ENCODE data around the gene DAAM2.

The DAAM2 gene

GRCh38 chr6:39881851-39882530, 89.8 kb downstream of the DAAM2 start:
- in situ Hi-C loops (cut with MboI; ENCODE audit: low sequenced_read_pairs) = loop anchor here (25.0 kb wide), 1 partner anchor 520 kb away; no protein-coding TSS in a partner anchor

DNA sequence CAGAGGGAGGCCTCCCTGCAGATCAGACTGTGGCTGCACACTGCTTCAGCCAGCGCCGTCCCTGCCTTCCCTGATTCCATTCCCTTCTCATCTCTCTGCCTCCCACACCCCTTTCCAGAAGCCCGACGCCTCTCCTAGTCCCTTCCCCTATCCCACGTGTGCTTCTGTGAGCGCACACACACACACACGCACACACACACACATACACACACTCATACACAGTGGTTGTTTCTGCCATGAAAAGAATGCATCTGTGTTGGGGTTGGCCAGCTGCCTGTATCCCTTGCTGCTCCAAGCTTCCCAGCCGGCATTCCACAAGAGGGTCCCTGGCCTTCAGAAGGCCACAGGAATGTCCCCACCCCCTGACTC, 90.3 kb downstream of the DAAM2 start:
- in situ Hi-C loops (cut with MboI; ENCODE audit: low sequenced_read_pairs) = loop anchor here (25.0 kb wide), 1 partner anchor 520 kb away; no protein-coding TSS in a partner anchor

DNA sequence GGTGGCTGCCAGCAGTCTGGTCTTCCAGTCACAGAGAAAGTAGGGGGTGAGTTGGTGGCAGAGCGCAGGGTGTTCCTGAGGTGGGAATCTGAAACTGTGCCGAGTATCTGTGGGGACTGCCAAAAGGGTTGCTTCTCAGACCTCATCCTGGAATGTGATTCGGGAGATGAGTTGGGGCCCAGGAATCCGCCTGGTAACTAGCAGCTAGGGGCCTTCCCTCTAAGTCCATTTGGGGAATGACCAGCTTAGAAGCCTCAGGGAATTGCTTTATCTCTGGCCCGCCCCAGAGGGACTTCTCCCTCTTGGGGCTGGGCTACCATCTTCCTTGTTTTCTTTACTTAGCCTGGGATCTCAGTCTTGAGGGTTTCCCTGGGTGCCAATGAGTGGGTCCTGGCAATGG, 92.5 kb downstream of the DAAM2 start:
- in situ Hi-C loops (cut with MboI; ENCODE audit: low sequenced_read_pairs) = loop anchor here (25.0 kb wide), 1 partner anchor 522 kb away; no protein-coding TSS in a partner anchor

- in situ Hi-C loops (cut with MboI; ENCODE audit: low sequenced_read_pairs) = loop anchor here (25.0 kb wide), 1 partner anchor 523 kb away; no protein-coding TSS in a partner anchor
These were observed 93.5 kb downstream of the DAAM2 start for GRCh38 chr6:39885691-39886090.

DNA sequence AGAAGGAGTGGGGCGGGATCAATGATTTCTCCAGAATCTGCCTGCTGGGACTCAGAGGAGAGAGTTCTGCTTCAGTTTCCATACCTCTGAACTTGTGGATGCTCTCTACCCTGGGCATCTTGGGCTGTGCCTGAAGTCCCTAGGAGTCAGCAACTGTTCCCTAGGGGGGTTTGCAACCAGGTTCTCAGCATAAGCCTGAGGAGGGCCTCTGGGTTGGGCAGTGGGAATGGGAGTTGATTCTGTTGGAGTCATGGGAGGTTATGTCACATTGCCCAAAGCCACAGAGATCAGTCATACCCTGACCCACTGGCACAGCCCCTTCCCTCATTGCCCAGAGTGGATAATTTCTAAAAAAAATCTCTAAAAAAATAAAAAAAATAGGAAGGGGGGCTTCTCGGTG, 94.7 kb downstream of the DAAM2 start:
- in situ Hi-C loops (cut with MboI; ENCODE audit: low sequenced_read_pairs) = loop anchor here (25.0 kb wide), 1 partner anchor 525 kb away; no protein-coding TSS in a partner anchor

- in situ Hi-C loops (cut with MboI; ENCODE audit: low sequenced_read_pairs) = loop anchor here (25.0 kb wide), 1 partner anchor 526 kb away; no protein-coding TSS in a partner anchor
These were observed 95.7 kb downstream of the DAAM2 start for GRCh38 chr6:39887692-39888450.

DNA sequence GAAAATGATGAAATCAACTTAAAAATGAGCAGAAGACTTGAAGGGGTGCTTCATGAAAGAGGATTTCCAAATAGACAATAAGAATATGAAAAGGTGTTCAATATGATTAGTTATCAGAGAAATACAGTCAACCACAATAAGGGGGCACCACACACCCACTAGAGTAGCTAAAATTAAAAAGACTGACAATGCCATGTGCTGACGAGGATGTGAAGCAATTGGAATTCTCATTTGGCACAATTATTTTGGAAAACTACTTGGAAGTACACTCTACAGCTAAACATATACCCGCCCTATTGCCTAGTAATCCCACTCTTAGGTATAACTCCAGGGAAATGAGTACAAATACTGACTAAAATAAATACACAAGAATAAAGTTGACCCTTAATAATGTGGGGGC, 97.1 kb downstream of the DAAM2 start:
- in situ Hi-C loops (cut with MboI; ENCODE audit: low sequenced_read_pairs) = loop anchor here (25.0 kb wide), 1 partner anchor 527 kb away; no protein-coding TSS in a partner anchor

GRCh38 chr6:39891353-39891752, 99.2 kb downstream of the DAAM2 start:
- in situ Hi-C loops (cut with MboI; ENCODE audit: low sequenced_read_pairs) = loop anchor here (25.0 kb wide), 1 partner anchor 529 kb away; no protein-coding TSS in a partner anchor

- in situ Hi-C loops (cut with MboI; ENCODE audit: low sequenced_read_pairs) = loop anchor here (25.0 kb wide), 1 partner anchor 530 kb away; no protein-coding TSS in a partner anchor
These were observed 99.8 kb downstream of the DAAM2 start for GRCh38 chr6:39891976-39892375.

DNA sequence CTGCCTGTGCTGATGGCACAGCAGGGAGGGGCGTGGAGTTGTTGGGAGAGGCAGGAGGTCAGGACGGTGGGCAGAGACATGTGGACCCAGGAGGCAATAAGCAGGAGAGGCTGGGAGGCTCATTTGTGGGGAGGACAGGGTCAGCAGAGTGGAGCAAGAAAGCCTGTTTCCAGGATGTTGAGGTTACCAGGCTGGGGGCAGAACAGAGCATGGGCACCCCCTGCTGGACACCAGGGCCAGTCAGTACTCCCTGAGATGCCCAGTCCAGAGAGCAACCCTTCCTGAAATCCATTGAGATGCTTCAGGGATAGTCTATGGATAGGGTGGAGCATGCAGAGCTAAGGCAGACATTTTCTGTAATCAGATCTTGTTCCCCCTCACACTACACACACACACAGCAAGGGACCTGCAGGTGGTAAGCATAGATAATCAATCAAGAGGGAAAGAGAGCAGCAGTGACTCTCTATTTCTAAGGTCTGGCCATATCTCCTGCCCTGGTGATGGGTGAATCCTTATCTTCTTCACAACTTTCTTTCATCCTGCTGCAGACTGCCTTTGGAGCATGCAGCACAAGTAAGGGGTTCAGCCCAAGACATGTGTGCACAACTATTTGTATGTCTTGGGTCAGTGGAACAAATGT, 100.4 kb downstream of the DAAM2 start:
- in situ Hi-C loops (cut with MboI; ENCODE audit: low sequenced_read_pairs) = loop anchor here (25.0 kb wide), 1 partner anchor 530 kb away; no protein-coding TSS in a partner anchor

DNA sequence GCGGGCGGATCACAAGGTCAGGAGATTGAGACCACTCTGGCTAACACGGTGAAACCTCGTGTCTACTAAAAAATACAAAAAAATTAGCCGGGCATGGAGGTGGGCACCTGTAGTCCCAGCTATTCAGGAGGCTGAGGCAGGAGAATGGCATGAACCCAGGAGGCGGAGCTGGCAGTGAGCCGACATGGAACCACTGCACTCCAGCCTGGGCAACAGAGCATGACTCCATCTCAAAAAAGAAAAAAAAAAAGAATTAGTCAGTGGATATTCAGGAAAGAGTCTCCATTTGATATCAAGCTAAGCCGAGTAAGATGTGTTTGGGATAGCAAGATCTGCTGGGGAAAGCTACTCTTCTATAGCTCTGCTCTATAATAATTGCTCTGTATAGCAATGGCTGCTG, 101.1 kb downstream of the DAAM2 start:
- in situ Hi-C loops (cut with MboI; ENCODE audit: low sequenced_read_pairs) = loop anchor here (25.0 kb wide), 1 partner anchor 531 kb away; no protein-coding TSS in a partner anchor

DNA sequence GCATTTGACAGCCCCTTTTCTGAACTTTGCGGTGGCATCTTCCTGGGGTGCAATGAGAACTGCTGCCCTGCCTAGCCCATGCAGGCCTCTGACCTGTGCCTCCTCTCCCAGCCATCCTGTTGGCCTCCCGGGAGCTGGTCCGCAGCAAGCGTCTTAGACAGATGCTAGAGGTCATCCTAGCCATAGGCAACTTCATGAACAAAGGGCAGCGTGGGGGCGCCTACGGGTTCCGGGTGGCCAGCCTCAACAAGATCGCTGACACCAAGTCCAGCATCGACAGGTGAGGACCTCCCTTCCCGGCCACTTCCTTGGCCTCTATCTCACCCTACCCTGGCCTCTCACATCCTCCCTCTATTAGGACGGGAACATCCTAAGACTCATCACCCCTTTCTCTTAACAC, 104.5 kb downstream of the DAAM2 start:
- in situ Hi-C loops (cut with MboI; ENCODE audit: low sequenced_read_pairs) = loop anchor here (25.0 kb wide), 1 partner anchor 534 kb away; no protein-coding TSS in a partner anchor

- in situ Hi-C loops (cut with MboI; ENCODE audit: low sequenced_read_pairs) = loop anchor here (25.0 kb wide), 1 partner anchor 535 kb away; no protein-coding TSS in a partner anchor
These were observed 105.5 kb downstream of the DAAM2 start for GRCh38 chr6:39897698-39898097.

GRCh38 chr6:39898625-39899024, 106.4 kb downstream of the DAAM2 start:
- in situ Hi-C loops (cut with MboI; ENCODE audit: low sequenced_read_pairs) = loop anchor here (25.0 kb wide), 1 partner anchor 536 kb away; no protein-coding TSS in a partner anchor

- in situ Hi-C loops (cut with MboI; ENCODE audit: low sequenced_read_pairs) = loop anchor here (25.0 kb wide), 1 partner anchor 537 kb away; no protein-coding TSS in a partner anchor
These were observed 107.5 kb downstream of the DAAM2 start for GRCh38 chr6:39899554-39900295.

DNA sequence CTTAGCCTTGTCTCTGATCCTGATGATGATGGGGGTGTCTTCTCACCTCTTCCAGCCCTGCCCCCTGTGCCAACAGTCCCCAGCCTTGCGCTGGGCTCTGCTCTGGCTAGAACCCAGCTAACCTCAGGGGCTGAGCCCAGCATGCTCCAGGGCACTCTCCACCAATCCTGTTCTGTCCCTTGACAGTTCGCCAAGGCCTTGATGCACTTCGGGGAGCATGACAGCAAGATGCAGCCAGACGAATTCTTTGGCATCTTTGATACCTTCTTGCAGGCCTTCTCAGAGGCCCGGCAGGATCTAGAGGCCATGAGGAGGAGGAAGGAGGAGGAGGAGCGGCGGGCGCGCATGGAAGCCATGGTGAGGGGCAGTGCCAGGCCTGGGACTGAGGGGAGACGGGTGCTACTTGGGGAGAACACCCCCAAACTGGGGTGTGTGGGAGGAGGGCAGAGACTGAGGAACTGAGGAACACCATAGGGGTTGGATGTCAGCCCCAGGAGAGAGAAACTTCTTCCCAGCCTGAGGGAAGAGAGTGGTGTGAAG, 109.0 kb downstream of the DAAM2 start:
- in situ Hi-C loops (cut with MboI; ENCODE audit: low sequenced_read_pairs) = no loop called here

GRCh38 chr6:39901670-39902069, 109.5 kb downstream of the DAAM2 start:
- in situ Hi-C loops (cut with MboI; ENCODE audit: low sequenced_read_pairs) = no loop called here

DNA sequence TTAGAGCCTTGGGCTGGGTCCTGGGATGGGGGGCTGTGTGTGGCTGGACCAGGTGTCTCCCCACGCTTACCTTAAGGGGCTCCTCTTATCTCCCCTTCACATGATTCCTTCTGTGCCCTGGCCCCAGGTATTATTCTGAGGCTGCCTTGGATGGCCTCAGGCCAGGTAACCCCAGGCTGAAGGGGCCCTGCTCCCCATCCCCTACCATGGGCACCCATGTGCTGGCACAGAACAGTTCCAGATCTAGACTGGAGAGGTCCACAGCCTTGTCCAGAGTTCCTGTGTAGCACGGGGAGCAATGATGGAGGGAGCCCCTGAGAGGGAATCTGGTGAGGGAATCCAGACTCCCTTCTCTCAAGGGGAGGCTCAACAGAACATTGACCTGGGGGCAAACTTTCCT, 110.0 kb downstream of the DAAM2 start:
- in situ Hi-C loops (cut with MboI; ENCODE audit: low sequenced_read_pairs) = no loop called here

DNA sequence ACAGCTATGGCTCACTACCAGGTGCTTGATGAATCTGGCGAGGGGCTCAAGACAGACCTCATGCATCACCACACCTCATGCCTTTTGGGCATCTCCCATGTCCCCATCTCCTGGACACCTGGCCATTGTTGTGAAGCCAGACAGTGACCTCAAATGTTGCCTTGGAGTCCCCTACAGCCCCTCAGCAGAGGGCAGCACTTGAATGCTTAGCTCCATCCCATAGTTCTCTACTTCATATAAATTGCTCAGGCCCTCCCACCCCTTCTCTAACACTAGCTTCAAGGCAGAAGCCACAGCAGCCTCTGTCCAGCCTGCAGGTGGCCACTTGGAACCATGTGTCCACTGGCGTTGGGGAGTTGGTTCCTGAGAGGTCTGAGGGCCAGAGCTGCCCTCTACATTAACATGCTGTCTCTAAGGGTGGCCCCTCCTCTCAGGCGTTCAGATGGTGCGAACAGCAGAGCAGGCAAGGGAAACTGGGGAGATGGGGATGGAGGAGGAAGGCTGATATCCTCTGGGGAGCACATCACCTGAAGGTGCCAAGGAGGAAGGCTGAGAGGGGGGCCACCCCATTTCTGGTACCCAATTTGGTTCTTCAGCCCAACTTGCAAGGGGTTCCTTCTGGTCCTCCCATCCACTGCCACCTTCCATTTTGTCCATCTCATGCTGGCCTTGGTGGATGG, 110.8 kb downstream of the DAAM2 start:
- in situ Hi-C loops (cut with MboI; ENCODE audit: low sequenced_read_pairs) = no loop called here

Data from HL-60/S4 treated with retinoic acid at 250 ng/mL for 4 days and 3 days (cell line).